AG20443 (cell line): ENCODE measurements around the gene COPZ1.
"Not testable (repeated sequence)": the region's sequence is repeated elsewhere in the genome, so short reads cannot be mapped to it uniquely, and the experiment has no call there.

Experiments used
- DNase-seq: peaks from one replicate; pipeline ENCODE4 v3.0.0; 2012; ENCODE audit warnings: low spot score, mixed read lengths

Gene COPZ1

GRCh38 chr12:54331461-54331860, 6.5 kb downstream of the COPZ1 start:
- no peak for DNase-seq

- no peak for DNase-seq
Observed at GRCh38 chr12:54333420-54334034, 8.6 kb downstream of the COPZ1 start.

- no peak for DNase-seq
Observed at GRCh38 chr12:54337280-54337842, 12.4 kb downstream of the COPZ1 start.

- DNase-seq: peak; percentile 32
Observed at GRCh38 chr12:54337854-54338650, 13.1 kb downstream of the COPZ1 start.

- no peak for DNase-seq
Observed at GRCh38 chr12:54338698-54339296, 13.9 kb downstream of the COPZ1 start.

- DNase-seq: no peak
Observed at GRCh38 chr12:54340846-54341245, 15.9 kb downstream of the COPZ1 start.

- no peak for DNase-seq
Observed at GRCh38 chr12:54341378-54342300, 16.7 kb downstream of the COPZ1 start.

- no peak for DNase-seq
Observed at GRCh38 chr12:54349036-54349435, 24.1 kb downstream of the COPZ1 start.

GRCh38 chr12:54349679-54350078, 24.7 kb downstream of the COPZ1 start:
- no peak for DNase-seq

- DNase-seq: no peak
Observed at GRCh38 chr12:54350743-54351142, 25.8 kb downstream of the COPZ1 start.

- DNase-seq: no peak
Observed at GRCh38 chr12:54351341-54351740, 26.4 kb downstream of the COPZ1 start.

GRCh38 chr12:54352022-54352531, 27.1 kb downstream of the COPZ1 start:
- DNase-seq: peak; percentile 55

- peak; percentile 75 for DNase-seq
Observed at GRCh38 chr12:54352891-54353874, 28.3 kb downstream of the COPZ1 start.

GRCh38 chr12:54354271-54354670, 29.3 kb downstream of the COPZ1 start:
- not testable (repeated sequence) for DNase-seq

GRCh38 chr12:54355104-54355815, 30.3 kb downstream of the COPZ1 start:
- DNase-seq: no peak

- no peak for DNase-seq
Observed at GRCh38 chr12:54356228-54356627, 31.3 kb downstream of the COPZ1 start.

- no peak for DNase-seq
Observed at GRCh38 chr12:54356951-54357356, 32.0 kb downstream of the COPZ1 start.

GRCh38 chr12:54357506-54358190, 32.7 kb downstream of the COPZ1 start:
- no peak for DNase-seq
